K562 (cell line): Measurements from ENCODE around the gene DHX35. TPM values are rescaled to one million over a fixed set of nuclear protein-coding genes. Genes with fewer than 3 reads are reported as not detected.

Experiments used
- CEBPG ChIP-seq, 3 experiments: fragments of 200-800 bp in 1 of 3; sonication (Bioruptor generic) in 1 of 3; sonication (generic) in 1 of 3; formaldehyde crosslinking in 1 of 3; IDR thresholded peaks in 2 of 3; conservative IDR thresholded peaks in 1 of 3; 2 replicates each; pipeline versions ENCODE4 v1.6.1 to v1.8.0; 2016 to 2022; ENCODE audit warnings: missing compliant biosample characterization in 2 of 3, missing genetic modification characterization in 2 of 3, mild to moderate bottlenecking in 1 of 3, missing genetic modification reagents in 1 of 3
- ESRRA ChIP-seq: fragments of 450-650 bp; IDR thresholded peaks from 2 replicates; pipeline ENCODE4 v1.6.1; 2014; ENCODE audit warnings: low read depth, mild to moderate bottlenecking, moderate library complexity, borderline replicate concordance
- FUS ChIP-seq: fragments of 200-400 bp; formaldehyde crosslinking; optimal IDR thresholded peaks from 2 replicates; pipeline ENCODE3; 2017; ENCODE audit warnings: low read depth, low read length
- HBP1 ChIP-seq: fragments of 450-650 bp; formaldehyde crosslinking; IDR thresholded peaks from 2 replicates; pipeline ENCODE4 v1.4.0; 2022; ENCODE audit warnings: missing genetic modification characterization
- HOMEZ ChIP-seq: fragments of 250-450 bp; sonication (Bioruptor Pico); IDR thresholded peaks from 2 replicates; pipeline ENCODE4 v1.4.0; 2020; ENCODE audit warnings: mild to moderate bottlenecking, moderate library complexity
- ILK ChIP-seq: fragments of 450-650 bp; IDR thresholded peaks from 2 replicates; pipeline ENCODE4 v1.6.1; 2016; ENCODE audit warnings: missing genetic modification characterization, low read depth, mild to moderate bottlenecking, missing compliant biosample characterization, moderate library complexity, borderline replicate concordance
- PHB2 ChIP-seq: fragments of 450-650 bp; IDR thresholded peaks from 2 replicates; pipeline ENCODE4 v1.6.1; 2017; ENCODE audit warnings: low read depth
- POLR2AphosphoS5 ChIP-seq: IDR thresholded peaks from 2 replicates; pipeline ENCODE4 v1.6.1; 2011; ENCODE audit warnings: mild to moderate bottlenecking, low read depth, low read length, moderate library complexity; ENCODE audit not compliant: control insufficient read depth, insufficient read depth
- POLR2B ChIP-seq: fragments of 450-650 bp; IDR thresholded peaks from 2 replicates; pipeline ENCODE4 v1.6.1; 2018; ENCODE audit warnings: low read depth; ENCODE audit not compliant: partially characterized antibody
- RHOXF2B ChIP-seq: fragments of 250-450 bp; sonication (Bioruptor Pico); conservative IDR thresholded peaks from 2 replicates; pipeline ENCODE4 v1.5.1; 2021
- SFPQ ChIP-seq: fragments of 200-400 bp; formaldehyde crosslinking; IDR thresholded peaks from 2 replicates; pipeline ENCODE4 v1.6.1; 2017; ENCODE audit warnings: mild to moderate bottlenecking, low read depth, low read length, moderate library complexity
- SPI1 ChIP-seq: IDR thresholded peaks from 2 replicates; pipeline ENCODE4 v1.6.1; 2011; ENCODE audit warnings: low read depth, low read length, control low read depth, borderline replicate concordance
- ZBTB9 ChIP-seq: fragments of 450-650 bp; formaldehyde crosslinking; IDR thresholded peaks from 2 replicates; pipeline ENCODE4 v1.4.0; 2020; ENCODE audit warnings: mild to moderate bottlenecking, moderate library complexity
- ZNF23 ChIP-seq: fragments of 250-450 bp; sonication (Bioruptor Pico); IDR thresholded peaks from 2 replicates; pipeline ENCODE4 v1.4.0; 2020; ENCODE audit warnings: mild to moderate bottlenecking
- ZNF232 ChIP-seq: sonication (generic); formaldehyde crosslinking; IDR thresholded peaks from 2 replicates; pipeline ENCODE4 v1.8.0; 2022; ENCODE audit warnings: mild to moderate bottlenecking, missing genetic modification reagents
- ZNF24 ChIP-seq: fragments of 450-650 bp; IDR thresholded peaks from 2 replicates; pipeline ENCODE4 v1.6.1; 2016
- ZNF740 ChIP-seq, 3 experiments: fragments of 200-800 bp in 1 of 3; sonication (Bioruptor generic) in 1 of 3; sonication (generic) in 1 of 3; formaldehyde crosslinking in 1 of 3; IDR thresholded peaks; 2 replicates each; pipeline versions ENCODE4 v1.6.1 to v1.8.0; 2016 to 2022; ENCODE audit warnings: mild to moderate bottlenecking in 2 of 3, missing compliant biosample characterization in 2 of 3, missing genetic modification characterization in 2 of 3, missing genetic modification reagents in 1 of 3
- ZSCAN32 ChIP-seq: fragments of 450-650 bp; formaldehyde crosslinking; IDR thresholded peaks from 2 replicates; pipeline ENCODE4 v1.4.0; 2020; ENCODE audit warnings: mild to moderate bottlenecking, moderate library complexity
- polyA plus RNA-seq, 8 experiments: library from polyadenylated mRNA; depleted of rRNA in 4 of 8; stranded (reverse) in 5 of 8; unstranded in 3 of 8; fragments of >200 nt; fragmentation: Nextera tagmentation in 2 of 8; fragmentation: Illumina TruSeq in 1 of 8; extraction: Ambion mirVana in 2 of 8; extraction: Trizol in 1 of 8; gene quantifications; 2 replicates each; pipeline versions ENCODE4 v1.2.1 to v1.2.3, GENCODE V29; 2011 to 2014; ENCODE audit warnings: inconsistent platforms in 1 of 8, missing spikeins in 1 of 8
- total RNA-seq, 7 experiments: library from RNA; depleted of rRNA in 6 of 7; stranded (reverse); fragments of >200 nt in 6 of 7; fragmentation: Illumina TruSeq in 2 of 7; extraction: Trizol in 2 of 7; gene quantifications; 2 replicates each; pipeline versions ENCODE4 v1.2.1 to v1.2.3, GENCODE V29; 2011 to 2021; ENCODE audit warnings: low replicate concordance in 1 of 7

DHX35 gene
- total and polyA plus RNA-seq, 9 of the 15 experiments (the other 6 are each of a cell fraction or from before 2014, with no cell fraction given): 6.5 to 25.6 (median 16.9) TPM

- TF ChIP-seq ILK (no peak), CEBPG (CRISPR knock-in tag; IDR thresholded peaks at IDR 0.05) (no peak), CEBPG (tag; conservative IDR thresholded peaks at IDR 0.05 in 1 of 2, IDR thresholded peaks at IDR 0.05 in 1 of 2) (no peak), POLR2AphosphoS5 (peak; percentile 82), SFPQ (no peak), ZNF23 (no peak), POLR2B (no peak), RHOXF2B (no peak), SPI1 (no peak), ZNF232 (CRISPR knock-in tag) (0 out of 2 replicates have a peak, but pooled peaks have one; percentile 20), ZSCAN32 (CRISPR knock-in tag) (no peak), FUS (no peak), PHB2 (no peak), ZNF740 (CRISPR knock-in tag; IDR thresholded peaks at IDR 0.05) (peak; percentile 52; the same call in 1 of the 2 replicates), ZNF740 (tag; IDR thresholded peaks at IDR 0.05) (no peak), HOMEZ (CRISPR knock-in tag) (no peak), HBP1 (CRISPR knock-in tag) (no peak), ESRRA (peak; percentile 86), ZBTB9 (CRISPR knock-in tag) (no peak), ZNF24 (no peak)
Measured at GRCh38 chr20:38962044-38962927, at the start of gene DHX35 (continued).
